Activated T-cell treated with anti-CD3 and anti-CD28 coated beads for 1 hour (primary cell): ENCODE measurements around the gene SERAC1.
"Not testable (repeated sequence)": the region's sequence is repeated elsewhere in the genome, so short reads cannot be mapped to it uniquely, and the experiment has no call there.

Experiments
- DNase-seq: peaks from one replicate; pipeline ENCODE4 v3.0.0-alpha.2; 2020; ENCODE audit warnings: low read depth

SERAC1 gene

GRCh38 chr6:158168040-158168289, at the start of gene SERAC1:
Gene SERAC1 (minus strand): TSS chr6:158168262. CDS start chr6:158158363, 9,899 bp downstream.
- DNase-seq, result no peak

GRCh38 chr6:158213925-158214674, 46.0 kb upstream of the SERAC1 start:
- DNase-seq, result peak; percentile 27

- no peak for DNase-seq
Measured at GRCh38 chr6:158211273-158212055, 43.4 kb upstream of the SERAC1 start.

- not testable (repeated sequence) for DNase-seq
Measured at GRCh38 chr6:158209582-158210333, 41.7 kb upstream of the SERAC1 start.

- not testable (repeated sequence) for DNase-seq
Measured at GRCh38 chr6:158208226-158209030, 40.4 kb upstream of the SERAC1 start.

- DNase-seq, result no peak
Measured at GRCh38 chr6:158207422-158207788, 39.3 kb upstream of the SERAC1 start.

GRCh38 chr6:158206740-158207421, 38.8 kb upstream of the SERAC1 start:
- DNase-seq, result no peak

- no peak for DNase-seq
Measured at GRCh38 chr6:158205169-158205944, 37.3 kb upstream of the SERAC1 start.

- no peak for DNase-seq
Measured at GRCh38 chr6:158198461-158198860, 30.4 kb upstream of the SERAC1 start.

- no peak for DNase-seq
Measured at GRCh38 chr6:158194487-158195280, 26.6 kb upstream of the SERAC1 start.

- no peak for DNase-seq
Measured at GRCh38 chr6:158191761-158192160, 23.7 kb upstream of the SERAC1 start.

- no peak for DNase-seq
Measured at GRCh38 chr6:158191032-158191431, 23.0 kb upstream of the SERAC1 start.

GRCh38 chr6:158188591-158188990, 20.5 kb upstream of the SERAC1 start:
- no peak for DNase-seq

- no peak for DNase-seq
Measured at GRCh38 chr6:158185729-158186456, 17.8 kb upstream of the SERAC1 start.

GRCh38 chr6:158184608-158185007, 16.5 kb upstream of the SERAC1 start:
- no peak for DNase-seq

GRCh38 chr6:158183174-158183972, 15.3 kb upstream of the SERAC1 start:
- DNase-seq, result not testable (repeated sequence)

GRCh38 chr6:158177712-158178111, 9.7 kb upstream of the SERAC1 start:
- DNase-seq, result not testable (repeated sequence)

- no peak for DNase-seq
Measured at GRCh38 chr6:158175111-158175510, 7.0 kb upstream of the SERAC1 start.
